Activated CD8-positive, alpha-beta memory T cell treated with anti-CD3 and anti-CD28 coated beads, Interleukin-2, amount 50 U/mL, for 48 hours (primary cell): Measurements from ENCODE around the gene NPPC.
"Not testable (repeated sequence)": the region's sequence is repeated elsewhere in the genome, so short reads cannot be mapped to it uniquely, and the experiment has no call there.

ENCODE experiments used
- DNase-seq: peaks from one replicate; pipeline ENCODE4 v3.0.0-alpha.2; 2020

The NPPC gene

GRCh38 chr2:231883468-231883881, 42.7 kb downstream of the NPPC start:
- DNase-seq: no peak

- no peak for DNase-seq
Measured at GRCh38 chr2:231882646-231883045, 43.5 kb downstream of the NPPC start.

DNA sequence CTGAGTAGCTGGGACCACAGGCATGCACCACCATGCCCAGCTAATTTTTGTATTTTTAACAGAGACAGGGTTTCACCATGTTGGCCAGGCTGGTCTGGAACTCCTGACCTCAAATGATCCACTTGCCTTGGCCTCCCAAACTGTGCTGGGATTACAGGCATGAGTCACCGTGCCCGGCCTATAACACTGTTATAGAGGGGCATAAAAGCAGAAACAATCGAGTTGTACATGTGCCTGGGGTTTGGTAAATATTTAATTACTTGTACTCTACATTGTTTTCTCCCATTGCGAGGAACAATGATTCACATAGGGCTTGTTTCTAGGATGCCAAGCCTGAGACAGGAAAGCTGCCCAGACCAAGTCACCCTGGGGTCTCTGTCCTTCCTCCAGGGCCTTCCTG, 45.8 kb downstream of the NPPC start:
- not testable (repeated sequence) for DNase-seq

DNA sequence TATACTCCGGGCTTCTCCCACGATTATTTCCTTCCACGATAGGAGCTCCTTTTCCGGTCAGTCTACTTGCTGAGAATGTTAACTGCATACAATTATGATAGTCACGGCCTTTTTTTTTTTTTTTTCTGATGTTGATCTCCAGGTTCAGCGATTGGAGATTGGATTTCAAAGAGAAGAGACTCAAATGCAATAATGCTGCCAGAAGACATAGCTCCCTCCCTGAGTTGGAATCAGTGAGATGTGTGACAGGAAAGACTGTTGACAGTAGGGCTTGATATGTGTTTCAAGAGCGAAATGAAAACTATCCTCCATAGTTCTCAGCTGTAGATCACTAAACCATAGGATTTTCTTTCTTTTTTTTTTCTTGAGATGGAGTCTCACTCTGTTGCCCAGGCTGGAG, 47.0 kb downstream of the NPPC start:
- no peak for DNase-seq

DNA sequence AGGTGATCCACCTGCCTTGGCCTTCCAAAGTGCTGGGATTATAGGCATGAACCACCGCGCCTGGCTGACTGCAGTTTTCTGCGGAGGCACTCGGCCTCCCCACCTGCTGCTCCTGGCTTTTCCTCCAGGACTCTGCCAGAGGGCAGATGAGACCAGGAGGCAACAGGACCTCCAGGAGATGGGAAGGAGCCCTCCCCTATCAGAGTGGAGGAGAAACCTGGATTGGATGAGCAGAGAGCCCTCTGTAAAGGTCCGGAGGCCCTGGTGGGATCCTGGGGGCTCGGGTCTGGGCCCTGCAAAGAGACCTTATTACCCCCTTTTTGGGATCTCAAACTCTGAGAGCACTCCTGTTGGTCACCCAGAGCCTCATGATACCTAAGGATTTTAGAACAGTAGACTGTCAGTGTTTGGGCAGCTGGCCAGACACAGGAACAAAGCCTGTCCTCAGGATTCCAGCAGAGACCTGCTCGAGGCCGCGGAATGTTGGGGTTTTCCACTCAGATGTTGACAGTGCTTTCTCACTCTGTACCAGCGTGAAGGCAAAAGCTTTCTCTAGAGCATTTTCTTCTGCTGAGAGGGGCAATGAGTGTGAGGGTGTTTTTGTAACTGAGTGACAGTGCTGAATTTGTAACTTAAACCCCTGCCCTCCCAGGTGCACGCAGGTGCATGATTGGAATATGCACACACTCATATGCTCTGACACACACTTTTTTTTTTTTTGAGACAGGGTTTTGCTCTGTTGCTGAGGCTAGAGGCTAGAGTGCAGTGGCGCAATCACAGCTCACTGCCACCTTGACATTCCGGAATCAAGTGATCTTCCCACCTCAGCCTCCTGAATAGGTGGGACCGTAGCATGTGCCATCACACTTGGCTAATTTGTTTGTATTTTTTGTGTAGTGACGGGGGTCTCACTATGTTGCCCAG, 48.4 kb downstream of the NPPC start:
- no peak for DNase-seq

GRCh38 chr2:231874944-231875343, 51.3 kb downstream of the NPPC start:
- no peak for DNase-seq
